ENCODE data around the gene SIPA1.

The SIPA1 gene

DNA sequence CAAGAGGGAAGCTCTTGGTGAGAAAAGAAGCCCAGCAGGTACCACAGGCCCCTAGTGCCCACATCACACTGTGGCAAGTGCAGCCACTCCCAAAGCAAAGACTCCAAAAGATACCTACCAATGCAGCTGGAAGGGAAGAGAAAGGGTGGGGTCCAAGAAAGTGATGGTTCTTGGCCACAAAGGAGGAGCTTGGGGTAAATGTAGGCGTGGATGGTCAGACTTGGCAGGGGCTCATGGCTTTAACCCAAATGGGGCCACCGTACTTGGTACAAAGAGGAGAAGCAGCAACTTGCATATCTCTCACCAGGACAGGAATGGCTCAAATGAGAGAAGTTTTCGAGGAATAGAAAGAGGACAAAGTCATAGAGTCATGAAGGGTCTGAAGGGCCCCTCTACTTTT lies 28.7 kb upstream of the SIPA1 start:
- DNase-seq (ENCODE audit: low spot score), result no peak

DNA sequence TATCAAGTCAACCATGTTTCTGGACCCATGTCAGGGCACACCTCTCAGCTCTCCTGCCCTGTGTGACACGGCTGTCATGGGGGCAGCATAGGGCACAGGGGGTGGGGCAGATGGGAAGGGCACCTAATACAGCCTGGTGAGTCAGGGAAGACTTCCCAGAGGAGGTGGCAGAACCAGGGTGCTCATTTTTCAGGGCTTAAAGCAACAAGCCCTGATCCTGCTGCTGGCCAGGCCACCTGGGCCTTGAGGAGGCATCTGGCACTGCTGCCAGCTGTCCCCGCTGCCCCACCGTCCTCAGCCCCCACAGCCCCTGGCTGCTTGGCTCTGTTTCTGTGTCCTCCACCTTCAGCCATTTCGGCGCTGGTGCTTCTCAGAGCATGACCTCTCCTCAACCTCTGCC lies 28.2 kb upstream of the SIPA1 start:
- DNase-seq (ENCODE audit: low spot score), result no peak

DNA sequence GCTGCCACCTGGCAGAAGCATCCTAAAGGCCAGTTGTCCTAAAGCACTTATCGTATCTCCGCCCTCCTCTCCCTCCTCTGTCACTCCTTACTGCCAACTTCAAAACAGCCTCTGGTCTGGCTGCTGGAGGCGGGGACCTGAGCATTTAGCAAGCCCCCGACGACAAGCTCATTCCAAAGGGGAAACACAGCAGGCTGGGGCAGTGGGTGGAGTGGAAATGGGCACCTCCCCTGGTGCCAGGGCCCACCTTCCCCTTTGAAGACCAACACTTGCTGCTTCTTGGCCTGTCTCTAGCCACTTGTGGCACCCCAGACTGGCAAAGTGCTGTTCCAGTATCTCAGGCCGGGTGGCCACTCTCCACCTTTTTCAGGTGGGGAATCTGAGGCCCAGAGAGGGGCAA lies 27.5 kb upstream of the SIPA1 start:
- DNase-seq (ENCODE audit: low spot score), result no peak

DNA sequence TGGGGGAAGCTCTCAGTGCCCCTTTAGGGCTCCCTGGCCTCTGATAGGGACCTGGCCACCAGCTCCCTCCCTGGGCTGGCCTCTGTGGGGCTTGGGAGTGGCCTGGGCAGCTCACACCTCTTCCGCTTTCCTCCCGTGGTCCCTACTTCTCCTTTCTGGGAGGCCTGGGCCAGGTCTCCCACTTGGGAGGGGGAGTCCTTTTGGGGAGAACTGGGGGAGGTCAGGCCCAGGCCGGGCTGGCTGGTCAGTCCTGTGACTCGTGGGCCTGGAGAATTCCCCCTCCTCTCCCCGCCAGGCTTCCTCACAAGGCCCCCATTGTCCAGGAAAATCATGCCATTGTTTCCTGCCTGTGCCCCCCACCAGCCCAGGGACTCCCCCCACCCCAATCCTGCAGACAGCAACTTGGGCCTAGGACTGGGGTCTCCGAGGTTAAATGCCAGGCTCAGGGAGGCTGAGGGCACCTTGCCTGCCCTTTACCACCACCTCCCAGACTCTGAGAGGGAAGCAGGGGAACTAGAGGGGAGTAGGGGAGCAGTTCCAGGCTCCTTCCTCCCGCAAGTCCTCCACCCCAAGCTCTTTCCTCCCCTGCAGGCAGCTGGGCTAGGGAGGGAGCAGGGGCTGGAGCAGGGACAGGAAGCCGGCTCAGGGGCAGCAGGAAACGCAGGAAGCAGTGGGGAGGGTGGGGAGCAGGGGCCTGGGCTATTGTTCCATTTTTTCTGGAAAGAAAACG lies 26.7 kb upstream of the SIPA1 start:
- DNase-seq (ENCODE audit: low spot score), result no peak

DNA sequence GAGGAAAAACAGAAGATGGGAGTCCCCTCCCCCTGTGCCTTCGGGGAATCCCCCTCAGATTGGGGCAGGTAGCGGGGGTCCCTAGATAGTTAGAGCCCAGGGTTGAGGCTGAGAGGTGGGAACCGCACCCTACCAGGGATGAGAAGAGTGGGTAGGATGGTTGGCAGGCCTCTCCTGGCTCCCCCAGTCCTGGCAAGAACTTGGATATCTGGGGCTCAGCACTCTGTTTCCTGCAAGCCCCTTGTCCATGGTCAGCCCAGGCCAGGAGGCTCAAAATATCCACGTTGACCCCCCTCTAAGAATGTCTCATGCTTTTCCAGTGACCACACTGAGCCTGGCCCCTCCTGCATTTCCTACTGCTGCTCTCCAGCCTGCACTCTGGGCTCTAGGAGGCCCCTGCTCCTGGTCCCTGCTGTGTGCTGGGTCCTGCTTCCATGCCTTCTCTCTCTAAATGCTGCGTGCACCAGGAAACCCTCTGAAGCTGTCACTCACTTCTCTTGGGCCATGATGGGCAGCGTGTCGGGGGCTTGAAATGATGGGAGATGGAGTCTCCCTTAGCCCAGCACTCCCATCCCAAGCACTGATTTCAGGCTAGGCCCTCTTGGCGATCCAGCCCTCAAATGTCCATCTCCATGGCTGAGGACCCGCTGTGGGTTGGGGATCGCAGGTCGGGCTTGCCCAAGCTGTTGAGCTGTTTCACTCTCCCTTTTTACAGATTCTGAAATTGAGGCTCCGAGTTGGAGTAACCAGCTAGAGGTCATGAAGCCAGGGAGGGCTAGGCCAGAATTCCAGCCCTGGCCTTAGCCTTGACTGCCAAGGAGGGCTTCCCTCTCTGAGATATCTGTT lies 25.9 kb upstream of the SIPA1 start:
- DNase-seq (ENCODE audit: low spot score), result no peak

DNA sequence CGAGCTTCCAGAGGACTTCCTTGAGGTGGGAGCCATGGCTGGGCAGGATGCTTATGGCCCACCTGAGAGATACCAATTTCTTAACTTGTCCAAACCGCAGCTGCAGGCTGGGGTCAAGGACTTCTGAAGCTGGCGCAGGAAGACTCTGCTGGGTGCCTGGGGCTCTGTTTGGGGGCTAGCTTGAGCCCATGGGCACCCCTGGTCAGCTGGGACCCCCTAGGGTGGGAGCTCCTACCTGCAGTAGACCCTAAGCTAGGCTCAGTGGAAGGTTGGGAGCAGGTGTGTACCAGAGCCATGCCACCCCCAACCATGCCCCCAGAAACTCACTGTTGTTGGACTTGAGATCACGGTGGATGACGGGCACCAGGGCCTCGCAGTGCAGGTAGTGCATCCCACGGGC lies 25.2 kb upstream of the SIPA1 start:
- no peak for DNase-seq (ENCODE audit: low spot score)

DNA sequence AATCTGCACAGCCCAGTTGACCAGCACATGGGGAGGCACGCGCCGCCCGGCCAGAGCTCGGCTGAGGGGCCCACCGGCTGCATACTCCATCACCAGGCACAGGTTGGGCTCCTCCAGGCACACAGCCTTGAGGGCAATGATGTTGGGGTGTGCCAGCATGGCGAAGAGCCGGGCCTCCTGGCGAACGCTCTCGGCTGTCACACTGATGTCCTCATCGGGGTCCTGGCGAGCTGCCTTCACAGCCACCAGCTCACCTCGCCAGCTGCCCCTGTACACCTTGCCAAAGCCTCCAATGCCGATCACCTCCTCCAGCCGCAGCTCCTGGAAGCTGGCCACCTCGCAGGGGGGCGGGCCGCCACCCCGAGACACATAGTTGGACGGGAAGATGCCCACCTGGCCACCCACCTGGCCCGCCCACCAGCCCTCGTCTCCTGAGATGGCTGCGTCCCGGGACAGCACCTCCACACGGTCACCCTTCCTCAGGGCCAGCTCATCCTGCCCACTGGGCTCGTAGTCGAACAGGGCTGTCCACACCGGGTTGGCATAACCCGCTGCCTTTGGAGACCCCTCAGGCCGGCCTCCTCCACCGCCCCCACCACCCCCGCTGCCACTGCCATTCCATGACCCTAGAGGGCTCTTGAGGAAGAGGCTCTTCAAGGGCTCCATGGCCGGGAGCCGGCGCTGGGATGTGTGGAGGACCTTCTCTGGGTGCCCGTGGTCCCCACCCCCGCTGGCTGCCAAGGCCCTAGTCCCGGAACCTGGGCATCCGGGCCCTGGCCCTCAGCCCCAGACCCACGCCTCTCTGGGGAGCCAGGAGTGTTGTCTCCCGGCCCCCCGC lies 24.6 kb upstream of the SIPA1 start:
- no peak for DNase-seq (ENCODE audit: low spot score)

DNA sequence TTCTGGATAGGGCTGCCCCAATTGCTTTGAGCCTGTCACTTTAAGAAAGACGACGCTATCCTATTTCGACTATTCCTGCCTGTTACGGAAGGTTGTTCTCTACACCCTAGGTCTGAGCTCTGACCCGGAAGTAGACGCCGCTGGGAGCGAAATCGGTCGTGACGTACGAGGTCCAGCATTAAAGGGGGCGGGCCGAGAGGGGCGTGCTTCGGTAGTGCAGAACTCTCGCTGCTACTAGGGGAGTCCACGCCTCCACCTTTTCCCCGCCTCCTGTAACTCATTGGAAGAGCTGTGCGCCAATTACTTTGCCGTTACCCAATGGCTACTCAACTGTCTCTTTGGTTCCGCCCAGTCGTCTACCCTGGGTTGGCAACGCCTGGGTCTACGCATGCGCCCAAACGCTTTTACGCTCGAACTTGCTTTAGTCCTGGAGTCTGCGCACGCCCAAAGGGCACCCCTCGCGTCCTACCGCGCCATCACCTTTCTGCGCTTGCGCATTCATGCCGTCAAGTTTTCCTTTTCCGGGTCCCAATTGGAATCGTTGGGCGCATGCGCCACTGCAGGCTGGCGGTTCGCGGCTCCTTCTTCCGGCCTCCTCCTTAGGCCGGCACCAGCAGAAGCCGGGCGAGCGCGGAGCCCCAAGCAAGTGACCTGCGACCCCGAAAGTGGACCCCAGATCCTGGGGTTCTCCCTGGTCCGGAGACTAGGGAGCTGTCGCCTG lies 22.5 kb upstream of the SIPA1 start, which contains the start of gene PCNX3:
TSS of gene PCNX3 (plus strand) at position 548 of the 721 bp plus-strand sequence. CDS start 536 bp downstream, outside the sequence.
- peak; percentile 100 for DNase-seq (ENCODE audit: low spot score)

DNA sequence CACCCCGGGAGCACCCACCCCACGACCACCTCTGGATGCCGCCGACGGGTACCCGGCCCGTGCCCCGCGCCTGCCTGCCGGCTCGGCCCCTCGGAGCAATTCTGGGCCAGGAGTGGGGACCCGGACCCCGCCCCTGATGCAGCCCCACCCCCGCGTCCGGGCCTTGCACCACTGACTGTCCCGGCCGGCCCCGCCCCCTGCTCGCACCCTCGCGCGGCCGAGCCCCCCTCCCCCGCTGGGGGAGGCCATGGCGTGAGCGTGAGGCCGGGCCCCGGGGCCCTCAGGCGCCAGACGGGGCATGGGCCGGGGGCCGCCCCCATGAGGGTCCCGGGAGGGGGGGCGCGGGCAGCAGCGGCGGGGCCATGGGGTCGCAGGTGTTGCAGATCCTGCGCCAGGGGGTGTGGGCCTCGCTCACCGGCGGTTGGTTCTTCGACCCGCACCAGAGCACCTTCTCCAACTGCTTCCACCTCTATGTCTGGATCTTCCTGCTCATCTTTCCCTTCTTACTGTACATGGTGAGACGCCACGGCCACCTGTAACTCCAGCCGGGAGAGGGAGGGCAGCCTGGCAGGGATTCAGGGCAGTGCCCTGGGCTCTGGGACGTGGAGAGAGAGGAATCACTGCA lies 21.8 kb upstream of the SIPA1 start:
- peak; percentile 43 for DNase-seq (ENCODE audit: low spot score)

DNA sequence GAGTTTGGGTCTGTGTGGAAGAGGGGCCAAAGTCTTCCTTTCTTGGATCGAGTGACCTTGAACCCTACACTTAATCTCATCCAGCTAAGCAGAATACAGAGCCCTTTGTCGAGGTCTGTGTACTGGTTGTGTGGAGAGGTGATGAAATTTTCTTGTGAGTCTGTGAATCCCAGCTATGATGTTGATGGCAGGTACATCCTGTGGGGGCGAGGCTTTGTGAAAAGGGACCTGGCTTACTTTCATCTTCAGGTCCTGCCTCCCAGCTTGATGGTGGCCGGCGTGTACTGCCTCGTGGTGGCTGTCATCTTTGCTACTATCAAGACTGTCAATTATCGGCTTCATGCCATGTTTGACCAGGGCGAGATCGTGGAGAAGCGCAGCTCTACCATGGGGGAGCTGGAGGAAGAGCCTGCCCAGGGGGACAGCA lies 21.3 kb upstream of the SIPA1 start:
- DNase-seq (ENCODE audit: low spot score), result no peak

DNA sequence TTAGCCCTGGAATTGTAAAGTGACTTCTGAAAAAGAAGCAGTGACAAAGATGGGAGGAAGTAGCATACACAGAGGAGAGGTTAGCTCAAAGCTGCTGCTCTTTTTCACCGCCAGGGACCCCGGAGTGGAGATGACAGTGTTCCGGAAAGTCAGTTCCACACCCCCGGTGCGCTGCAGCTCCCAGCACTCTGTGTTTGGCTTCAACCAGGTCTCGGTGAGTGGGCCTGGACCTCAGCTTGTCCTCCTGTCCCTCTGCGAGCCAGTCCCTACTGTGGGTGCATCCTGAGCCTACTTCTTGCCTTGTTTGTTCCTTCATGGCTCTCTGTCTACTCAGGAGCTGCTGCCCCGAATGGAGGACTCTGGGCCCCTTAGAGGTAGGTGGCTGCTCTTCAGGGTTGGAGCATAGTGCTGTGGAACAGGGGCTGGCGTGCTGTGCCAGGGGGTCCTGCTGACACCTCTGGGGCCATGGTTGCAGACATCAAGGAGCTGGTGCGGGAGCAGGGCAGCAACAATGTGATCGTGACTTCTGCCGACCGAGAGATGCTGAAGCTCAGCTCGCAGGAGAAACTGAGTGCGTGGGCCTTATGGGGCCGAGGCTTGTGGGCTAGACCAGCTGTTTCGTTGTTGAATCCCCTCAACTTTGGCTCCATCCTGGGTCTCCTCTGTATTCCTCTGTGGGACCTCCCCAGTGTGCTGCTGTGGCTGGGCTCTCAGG lies 20.6 kb upstream of the SIPA1 start:
- DNase-seq (ENCODE audit: low spot score), result no peak

DNA sequence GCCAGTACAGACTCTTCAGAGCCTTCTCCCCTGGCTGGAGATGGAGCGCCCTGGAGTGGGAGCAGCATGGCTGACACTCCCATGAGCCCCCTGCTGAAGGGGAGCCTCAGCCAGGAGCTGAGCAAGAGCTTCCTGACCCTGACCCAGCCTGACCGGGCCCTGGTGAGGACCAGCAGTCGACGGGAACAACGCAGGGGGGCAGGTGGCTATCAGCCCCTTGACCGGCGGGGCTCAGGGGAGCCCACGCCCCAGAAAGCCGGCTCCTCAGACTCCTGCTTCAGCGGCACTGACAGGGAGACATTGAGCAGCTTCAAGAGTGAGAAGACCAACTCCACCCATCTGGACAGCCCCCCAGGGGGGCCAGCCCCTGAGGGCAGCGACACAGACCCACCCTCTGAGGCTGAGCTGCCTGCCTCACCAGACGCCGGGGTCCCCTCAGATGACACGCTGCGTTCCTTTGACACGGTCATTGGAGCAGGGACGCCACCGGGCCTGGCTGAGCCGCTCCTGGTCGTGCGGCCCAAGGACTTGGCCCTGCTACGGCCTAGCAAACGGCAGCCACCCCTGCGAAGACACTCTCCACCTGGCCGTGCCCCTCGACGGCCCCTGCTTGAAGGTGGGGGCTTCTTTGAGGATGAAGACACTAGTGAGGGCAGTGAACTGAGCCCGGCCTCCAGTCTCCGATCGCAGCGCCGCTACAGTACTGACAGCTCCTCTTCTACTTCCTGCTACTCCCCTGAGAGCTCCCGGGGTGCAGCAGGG lies 19.7 kb upstream of the SIPA1 start:
- no peak for DNase-seq (ENCODE audit: low spot score)

DNA sequence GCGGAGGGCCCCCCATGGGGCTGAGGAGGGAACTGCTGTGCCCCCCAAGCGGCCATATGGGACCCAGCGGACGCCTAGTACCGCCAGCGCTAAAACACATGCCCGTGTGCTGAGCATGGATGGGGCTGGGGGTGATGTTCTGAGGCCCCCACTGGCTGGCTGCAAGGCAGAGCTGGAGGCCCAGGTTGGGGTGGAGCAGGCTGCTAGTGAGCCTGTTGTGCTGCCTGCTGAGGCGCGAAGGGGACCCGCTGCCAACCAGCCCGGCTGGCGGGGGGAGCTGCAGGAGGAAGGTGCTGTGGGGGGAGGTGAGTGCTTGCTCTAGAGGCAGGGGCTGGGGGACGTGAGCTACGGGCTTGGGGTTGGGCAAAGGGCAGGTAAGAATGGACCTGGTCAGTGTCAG lies 19.1 kb upstream of the SIPA1 start:
- no peak for DNase-seq (ENCODE audit: low spot score)

DNA sequence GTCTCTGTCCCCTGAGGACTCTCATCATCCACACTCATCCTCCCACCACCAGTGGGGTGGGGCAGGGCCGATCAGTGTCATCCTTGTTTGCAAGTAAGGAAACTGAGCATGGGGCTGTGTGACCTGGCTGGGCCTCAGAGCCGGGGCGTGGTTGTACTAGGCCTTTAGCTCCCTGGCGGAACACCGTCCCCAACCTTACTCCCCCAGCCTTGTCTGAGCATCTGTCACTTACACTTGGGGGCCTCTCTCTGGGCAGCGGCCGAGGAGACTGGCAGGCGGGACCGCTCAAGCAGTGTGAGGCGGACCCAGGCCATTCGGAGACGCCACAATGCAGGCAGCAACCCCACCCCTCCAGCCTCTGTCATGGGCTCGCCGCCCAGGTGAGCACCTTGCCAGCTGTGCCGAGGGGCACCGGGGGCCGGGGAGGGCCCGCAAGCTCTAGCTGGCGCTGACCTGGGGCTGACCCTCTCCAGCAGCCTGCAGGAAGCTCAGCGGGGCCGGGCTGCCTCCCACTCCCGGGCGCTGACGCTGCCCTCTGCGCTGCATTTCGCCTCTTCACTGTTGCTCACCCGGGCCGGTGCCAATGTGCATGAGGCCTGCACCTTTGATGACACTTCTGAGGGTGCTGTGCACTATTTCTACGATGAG lies 18.5 kb upstream of the SIPA1 start:
- no peak for DNase-seq (ENCODE audit: low spot score)

DNA sequence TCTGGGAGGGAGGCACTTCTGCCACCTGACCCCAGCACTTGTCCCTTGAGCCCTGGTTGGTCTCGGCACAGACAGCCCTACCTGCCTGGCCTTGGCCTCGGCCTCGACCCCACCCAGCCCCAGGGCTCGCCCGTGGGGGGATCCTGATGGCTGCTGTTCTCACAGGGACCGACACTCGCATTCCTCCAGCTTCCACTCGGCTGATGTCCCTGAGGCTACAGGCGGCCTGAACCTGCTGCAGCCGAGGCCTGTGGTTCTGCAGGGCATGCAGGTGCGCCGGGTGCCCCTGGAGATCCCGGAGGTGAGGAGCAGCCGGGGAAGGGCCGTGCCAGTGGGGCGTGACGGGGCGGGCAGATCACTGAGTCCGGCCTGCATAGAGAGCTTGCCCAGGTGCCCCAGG lies 17.2 kb upstream of the SIPA1 start:
- no peak for DNase-seq (ENCODE audit: low spot score)

DNA sequence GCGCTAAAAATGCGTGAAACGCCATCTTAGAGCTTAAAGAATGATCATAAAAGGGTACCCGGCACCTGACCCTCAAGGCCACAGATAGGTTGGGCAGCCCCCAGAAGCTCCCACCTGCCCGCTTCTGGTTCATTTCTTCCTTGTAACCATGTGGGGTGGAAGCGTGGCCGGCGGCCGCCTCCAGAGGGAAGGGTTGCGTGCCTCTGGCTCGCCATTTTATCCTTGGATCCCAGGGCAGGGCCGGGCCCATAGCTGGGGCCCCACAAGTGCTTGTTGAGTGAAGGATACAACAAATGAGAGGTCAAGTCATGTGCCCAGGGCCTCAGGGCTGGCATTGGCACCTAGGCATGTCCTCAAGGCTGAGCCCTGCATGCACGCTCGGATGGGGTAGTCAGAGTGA lies 16.4 kb upstream of the SIPA1 start:
- DNase-seq (ENCODE audit: low spot score), result no peak

DNA sequence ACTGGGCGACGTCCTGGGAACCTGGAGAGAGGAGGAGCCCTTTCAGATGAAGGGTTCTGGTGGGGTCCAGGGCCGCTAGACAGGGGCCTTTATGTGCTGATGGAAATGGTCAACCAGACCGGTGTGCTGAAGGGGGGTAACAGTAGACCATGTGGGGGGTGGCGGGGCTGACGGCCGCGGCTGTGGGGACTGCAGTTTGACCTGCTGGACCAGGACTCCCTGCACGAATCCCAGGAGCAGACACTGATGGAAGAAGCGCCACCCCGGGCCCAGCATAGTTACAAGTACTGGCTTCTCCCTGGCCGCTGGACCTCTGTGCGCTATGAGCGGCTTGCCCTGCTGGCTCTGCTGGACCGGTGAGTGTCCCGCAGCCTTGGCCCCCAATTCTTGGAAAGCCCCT lies 15.9 kb upstream of the SIPA1 start:
- DNase-seq (ENCODE audit: low spot score), result no peak

DNA sequence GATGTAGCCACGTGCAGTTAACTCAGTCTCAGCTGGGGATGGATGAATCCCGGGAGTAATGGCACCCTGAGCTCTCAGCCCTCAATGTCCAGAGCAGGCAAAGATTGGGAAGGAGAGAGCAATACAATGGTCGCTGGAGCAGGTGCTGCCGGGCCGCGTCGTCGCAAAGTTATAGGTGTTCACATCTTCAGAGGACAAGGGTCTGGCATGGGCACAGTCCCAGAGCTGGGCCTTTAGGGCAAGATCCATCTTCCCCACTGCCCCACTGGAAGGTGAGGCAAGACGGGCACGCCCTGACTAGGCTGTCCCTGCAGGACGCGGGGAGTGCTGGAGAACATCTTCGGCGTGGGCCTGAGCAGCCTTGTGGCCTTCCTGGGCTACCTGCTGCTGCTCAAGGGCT lies 14.7 kb upstream of the SIPA1 start:
- no peak for DNase-seq (ENCODE audit: low spot score)

Data from SK-N-DZ (cell line).